Lung (tissue), 12 donors: Measurements from ENCODE around the gene RNU6-1. TPM values are rescaled to one million over a fixed set of nuclear protein-coding genes. Genes with fewer than 3 reads are reported as not detected.

Experiments
- ATAC-seq: fragments of 200-7000 bp; cut with Tn5 transposase; one replicate; pipeline ENCODE4 v1.9.1; 2020; ENCODE audit warnings: moderate number of reproducible peaks; ENCODE audit not compliant: insufficient read depth, low FRiP score
- DNase-seq, 3 donors: peaks; one replicate each; pipeline ENCODE4 v3.0.0-alpha.2; 2013 to 2017
- H3K27ac ChIP-seq, 2 donors: one replicate each; pipeline ENCODE4 v1.5.1; 2013; ENCODE audit warnings: mild to moderate bottlenecking in 2 of 2, moderate library complexity in 2 of 2, control low read depth in 1 of 2, inconsistent platforms in 1 of 2, low read depth in 1 of 2, low read length in 1 of 2
- H3K27me3 ChIP-seq, 3 donors: one replicate each; pipeline ENCODE4 v1.5.1; 2013; ENCODE audit warnings: low read length in 2 of 3; ENCODE audit not compliant: control insufficient read depth in 3 of 3, insufficient read depth in 3 of 3
- H3K36me3 ChIP-seq, 4 donors: one replicate each; pipeline ENCODE4 v1.5.1; 2013; ENCODE audit warnings: low read length in 4 of 4, mild to moderate bottlenecking in 1 of 4, moderate library complexity in 1 of 4; ENCODE audit not compliant: control insufficient read depth in 4 of 4, insufficient read depth in 4 of 4
- H3K4me1 ChIP-seq, 5 donors: one replicate each; pipeline ENCODE4 v1.5.1; 2013; ENCODE audit warnings: low read length in 5 of 5, mild to moderate bottlenecking in 2 of 5, moderate library complexity in 1 of 5; ENCODE audit not compliant: control insufficient read depth in 5 of 5, insufficient read depth in 5 of 5
- H3K4me3 ChIP-seq: one replicate; pipeline ENCODE4 v1.5.1; 2013; ENCODE audit warnings: mild to moderate bottlenecking, control low read depth, moderate library complexity
- H3K9ac ChIP-seq, 2 donors: one replicate each; pipeline ENCODE4 v1.5.1; 2013; ENCODE audit warnings: low read length in 2 of 2, control low read depth in 1 of 2; ENCODE audit not compliant: insufficient read depth in 1 of 2
- H3K9me3 ChIP-seq, 4 donors: one replicate each; pipeline ENCODE4 v1.5.1; 2013; ENCODE audit warnings: low read length in 3 of 4, mild to moderate bottlenecking in 1 of 4, moderate library complexity in 1 of 4; ENCODE audit not compliant: control insufficient read depth in 4 of 4, insufficient read depth in 3 of 4
- WGBS, 2 donors: extraction: QIAGEN DNeasy Blood & Tissue Kit; methylation state at CpG; one replicate each; pipeline ENCODE4 v1.1.7; 2013; 5-methylcytosine and 5-hydroxymethylcytosine counted together
- polyA plus RNA-seq, 2 donors: library from polyadenylated mRNA; stranded (reverse); fragments of 200-250 nt; gene quantifications; one replicate each; pipeline ENCODE4 v1.2.1, GENCODE V29; 2013
- total RNA-seq, 2 donors: library from RNA; depleted of rRNA in 1 of 2; stranded (reverse); fragments of >200 nt in 1 of 2; gene quantifications; one replicate each; pipeline ENCODE4 v1.2.1, GENCODE V29; 2014 to 2021
- TF ChIP-seq, protein P1 (sequence below): IDR thresholded peaks from 2 replicates; pipeline ENCODE4 v1.5.1; 2012; ENCODE audit warnings: mild to moderate bottlenecking; ENCODE audit errors: control extremely low read depth, extremely low read depth
- donor health status: control.
- donor health status: control.
- donor health status: Bipolar disorder and iron deficiency.
- donor health status: healthy.
- donor health status: DM: yes; HTN: yes; CAD: no.

Gene RNU6-1
- total and polyA plus RNA-seq, 4 donors: not detected

DNA sequence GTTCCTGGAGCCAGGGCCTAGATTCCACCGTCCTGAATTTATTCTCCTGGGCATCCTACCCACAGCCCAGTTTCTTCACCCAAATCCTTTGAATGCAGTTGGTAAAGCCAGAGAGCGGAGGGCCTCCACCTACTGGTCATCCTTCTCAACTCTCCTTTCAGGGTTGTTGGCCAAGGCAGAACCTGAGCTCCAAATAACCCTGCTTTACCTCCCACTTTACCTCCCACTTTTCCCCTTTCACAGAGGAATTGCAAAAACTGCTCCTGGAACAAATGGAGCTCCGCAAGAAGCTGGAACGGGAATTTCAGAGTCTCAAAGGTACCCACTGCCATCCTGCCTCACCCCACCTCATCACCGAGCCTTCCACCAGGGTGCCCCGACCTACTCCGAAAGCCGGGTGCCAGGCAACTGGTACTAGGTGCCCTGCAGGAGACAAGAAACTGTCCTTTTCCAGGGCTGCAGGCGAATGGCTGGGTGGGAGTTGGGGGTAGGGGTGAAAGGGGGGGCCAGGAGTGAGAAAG, 7.8 kb downstream of the RNU6-1 start:
- no peaks in the 10 kb centered on the region for H3K36me3 ChIP-seq
- TF ChIP-seq, protein P1, sequence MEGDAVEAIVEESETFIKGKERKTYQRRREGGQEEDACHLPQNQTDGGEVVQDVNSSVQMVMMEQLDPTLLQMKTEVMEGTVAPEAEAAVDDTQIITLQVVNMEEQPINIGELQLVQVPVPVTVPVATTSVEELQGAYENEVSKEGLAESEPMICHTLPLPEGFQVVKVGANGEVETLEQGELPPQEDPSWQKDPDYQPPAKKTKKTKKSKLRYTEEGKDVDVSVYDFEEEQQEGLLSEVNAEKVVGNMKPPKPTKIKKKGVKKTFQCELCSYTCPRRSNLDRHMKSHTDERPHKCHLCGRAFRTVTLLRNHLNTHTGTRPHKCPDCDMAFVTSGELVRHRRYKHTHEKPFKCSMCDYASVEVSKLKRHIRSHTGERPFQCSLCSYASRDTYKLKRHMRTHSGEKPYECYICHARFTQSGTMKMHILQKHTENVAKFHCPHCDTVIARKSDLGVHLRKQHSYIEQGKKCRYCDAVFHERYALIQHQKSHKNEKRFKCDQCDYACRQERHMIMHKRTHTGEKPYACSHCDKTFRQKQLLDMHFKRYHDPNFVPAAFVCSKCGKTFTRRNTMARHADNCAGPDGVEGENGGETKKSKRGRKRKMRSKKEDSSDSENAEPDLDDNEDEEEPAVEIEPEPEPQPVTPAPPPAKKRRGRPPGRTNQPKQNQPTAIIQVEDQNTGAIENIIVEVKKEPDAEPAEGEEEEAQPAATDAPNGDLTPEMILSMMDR: no peak
- H3K9ac ChIP-seq: no peak overlapping the region
- no peak overlapping the region for H3K27ac ChIP-seq
- DNase-seq (peak in 2 of 3 donors; percentile 16 to 32), ATAC-seq (no peak)
- 29 to 31% methylated on average over 9 of the region's 9 CpGs for WGBS, 2 donors
- no peak overlapping the region for H3K4me3 ChIP-seq
- H3K27me3 ChIP-seq: peaks cover 6 to 82% (median 78%) of the 10 kb centered on the region in 3 donors
- peaks cover 0 to 2% (median 0%) of the 10 kb centered on the region in 4 donors for H3K9me3 ChIP-seq
- H3K4me1 ChIP-seq: peaks cover 0 to 50% (median 21%) of the 10 kb centered on the region in 5 donors

DNA sequence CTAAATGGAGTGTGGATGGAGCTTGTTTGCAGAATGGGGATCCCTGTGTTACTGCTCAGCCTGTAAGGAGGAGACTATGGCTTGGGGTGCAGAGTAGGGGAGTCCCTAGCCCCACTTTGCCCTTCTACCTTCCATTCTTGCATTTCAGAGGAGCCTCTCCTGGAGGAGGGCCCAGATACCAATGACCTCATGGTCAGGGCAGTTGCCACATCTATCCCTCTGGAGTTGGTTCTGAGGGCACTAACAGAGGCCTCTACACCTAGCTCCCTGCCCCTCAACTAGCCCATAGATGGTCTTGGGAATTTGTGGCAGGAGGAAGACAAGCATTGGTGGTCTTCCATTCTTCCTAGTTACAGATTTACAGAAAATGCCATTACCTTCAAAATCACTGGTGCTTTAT, 8.5 kb downstream of the RNU6-1 start:
- Histone ChIP-seq H3K4me3 (no peak overlapping the region), H3K27ac (no peak overlapping the region), H3K27me3 (peaks cover 13 to 81% (median 79%) of the 10 kb centered on the region in 3 donors), H3K4me1 (peaks cover 0 to 50% (median 21%) of the 10 kb centered on the region in 5 donors), H3K9ac (no peak overlapping the region), H3K9me3 (peaks cover 0 to 4% (median 0%) of the 10 kb centered on the region in 4 donors), H3K36me3 (no peaks in the 10 kb centered on the region)
- no peak for ATAC-seq
- peak in 1 of 3 donors; percentile 10 for DNase-seq
- TF ChIP-seq, protein P1: no peak

DNA sequence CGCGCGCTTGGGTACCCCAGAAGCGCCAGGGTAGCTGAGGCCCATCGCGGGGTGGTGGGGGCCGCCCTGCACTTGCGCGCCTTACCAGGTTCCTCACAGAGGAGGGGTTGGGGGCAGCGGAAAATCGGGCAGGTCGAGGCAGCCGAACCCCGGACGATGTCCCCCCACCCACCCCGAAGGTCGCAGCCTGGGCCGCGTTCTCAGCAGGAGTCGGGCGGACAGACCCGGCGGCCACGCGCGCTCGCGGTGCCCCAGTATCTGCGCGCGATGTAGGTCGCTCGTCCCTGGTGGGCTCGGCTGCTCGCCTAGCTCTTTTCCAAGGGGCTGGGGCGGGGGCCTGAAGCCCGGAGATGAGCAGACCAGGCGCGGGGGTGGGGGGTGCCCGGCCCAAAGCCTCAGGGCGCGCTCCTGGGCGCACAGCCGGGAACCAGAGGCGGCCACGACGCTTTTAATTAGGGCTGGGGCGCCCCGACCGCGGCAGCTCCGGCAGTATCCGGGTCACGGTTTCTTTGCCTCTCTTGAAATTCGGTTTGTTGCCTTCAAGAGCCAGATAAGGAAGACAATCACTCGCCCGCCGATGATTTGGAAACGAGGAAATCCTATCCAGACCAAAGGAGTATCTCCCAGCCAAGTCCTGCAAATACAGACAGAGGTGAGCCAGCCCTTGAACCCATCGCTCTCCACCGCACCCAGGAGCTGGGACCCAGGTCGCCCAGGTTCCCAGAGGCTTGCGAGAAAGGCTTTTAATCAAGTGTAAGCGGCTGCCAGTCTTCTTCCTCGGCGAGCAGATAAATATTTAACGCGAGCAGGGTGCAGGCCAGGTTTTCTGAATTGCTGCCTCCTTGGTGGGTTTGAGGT, 10.0 kb downstream of the RNU6-1 start:
- H3K4me3 ChIP-seq: no peak overlapping the region
- 9 to 11% methylated on average over 66 to 68 of the region's 68 CpGs for whole genome bisulfite sequencing, 2 donors
- ATAC-seq (no peak), DNase-seq (peak in 1 of 3 donors; percentile 10)
- H3K9me3 ChIP-seq: peaks cover 0 to 7% (median 0%) of the 10 kb centered on the region in 4 donors
- no peak overlapping the region for H3K27ac ChIP-seq
- no peaks in the 10 kb centered on the region for H3K36me3 ChIP-seq
- no peak overlapping the region for H3K9ac ChIP-seq
- H3K4me1 ChIP-seq: peaks cover 0 to 43% (median 21%) of the 10 kb centered on the region in 5 donors
- peaks cover 15 to 82% (median 74%) of the 10 kb centered on the region in 3 donors for H3K27me3 ChIP-seq
- TF ChIP-seq, protein P1: no peak
